ENCODE results near the gene REST. TPM values are rescaled to one million over a fixed set of nuclear protein-coding genes. Genes with fewer than 3 reads are reported as not detected.

Gene REST
- polyA plus RNA-seq, 1 experiment: 13.2 TPM

DNA sequence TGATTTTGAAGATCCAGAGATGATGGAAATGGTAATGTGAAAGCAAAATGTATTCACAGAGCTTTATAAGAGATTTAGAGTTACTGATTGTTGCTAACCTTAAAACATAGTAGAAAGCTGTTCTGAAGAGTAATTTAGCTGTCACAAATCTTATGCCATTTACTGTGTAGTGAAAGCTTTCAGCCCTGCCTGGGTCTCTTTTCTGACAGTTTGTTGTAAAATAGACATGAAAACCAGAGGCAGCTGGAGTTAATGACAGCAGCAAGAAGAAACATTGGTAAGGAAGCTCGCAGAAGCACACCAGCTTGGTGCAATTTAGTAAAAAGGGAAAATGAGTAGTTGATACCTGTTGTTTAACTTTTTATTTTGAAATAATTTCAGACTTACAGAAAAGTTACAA lies 92.1 kb downstream of the REST start:
- ChIA-PET CTCF (interaction anchor here (0.8 to 1.1 kb wide), 2 partner anchors 21 to 91 kb away, joined by 3 read pairs; partner anchors contain the start of gene POLR2B), POLR2A (no interaction called here)
- peaks cover 17% of the 10 kb centered on the region for H3K36me3 ChIP-seq (ENCODE audit: control insufficient read depth, insufficient read depth, low read length)
- TF ChIP-seq, protein P1, sequence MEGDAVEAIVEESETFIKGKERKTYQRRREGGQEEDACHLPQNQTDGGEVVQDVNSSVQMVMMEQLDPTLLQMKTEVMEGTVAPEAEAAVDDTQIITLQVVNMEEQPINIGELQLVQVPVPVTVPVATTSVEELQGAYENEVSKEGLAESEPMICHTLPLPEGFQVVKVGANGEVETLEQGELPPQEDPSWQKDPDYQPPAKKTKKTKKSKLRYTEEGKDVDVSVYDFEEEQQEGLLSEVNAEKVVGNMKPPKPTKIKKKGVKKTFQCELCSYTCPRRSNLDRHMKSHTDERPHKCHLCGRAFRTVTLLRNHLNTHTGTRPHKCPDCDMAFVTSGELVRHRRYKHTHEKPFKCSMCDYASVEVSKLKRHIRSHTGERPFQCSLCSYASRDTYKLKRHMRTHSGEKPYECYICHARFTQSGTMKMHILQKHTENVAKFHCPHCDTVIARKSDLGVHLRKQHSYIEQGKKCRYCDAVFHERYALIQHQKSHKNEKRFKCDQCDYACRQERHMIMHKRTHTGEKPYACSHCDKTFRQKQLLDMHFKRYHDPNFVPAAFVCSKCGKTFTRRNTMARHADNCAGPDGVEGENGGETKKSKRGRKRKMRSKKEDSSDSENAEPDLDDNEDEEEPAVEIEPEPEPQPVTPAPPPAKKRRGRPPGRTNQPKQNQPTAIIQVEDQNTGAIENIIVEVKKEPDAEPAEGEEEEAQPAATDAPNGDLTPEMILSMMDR (IDR thresholded peaks at IDR 0.05; ENCODE audit: insufficient read depth, low read depth, low read length): no peak
- no peak overlapping the region for H3K4me3 ChIP-seq (ENCODE audit: low read depth, low read length)
- no peak for DNase-seq (ENCODE audit: low read depth)
- H3K27me3 ChIP-seq (ENCODE audit: control insufficient read depth, insufficient read depth, low read length): no peaks in the 10 kb centered on the region

DNA sequence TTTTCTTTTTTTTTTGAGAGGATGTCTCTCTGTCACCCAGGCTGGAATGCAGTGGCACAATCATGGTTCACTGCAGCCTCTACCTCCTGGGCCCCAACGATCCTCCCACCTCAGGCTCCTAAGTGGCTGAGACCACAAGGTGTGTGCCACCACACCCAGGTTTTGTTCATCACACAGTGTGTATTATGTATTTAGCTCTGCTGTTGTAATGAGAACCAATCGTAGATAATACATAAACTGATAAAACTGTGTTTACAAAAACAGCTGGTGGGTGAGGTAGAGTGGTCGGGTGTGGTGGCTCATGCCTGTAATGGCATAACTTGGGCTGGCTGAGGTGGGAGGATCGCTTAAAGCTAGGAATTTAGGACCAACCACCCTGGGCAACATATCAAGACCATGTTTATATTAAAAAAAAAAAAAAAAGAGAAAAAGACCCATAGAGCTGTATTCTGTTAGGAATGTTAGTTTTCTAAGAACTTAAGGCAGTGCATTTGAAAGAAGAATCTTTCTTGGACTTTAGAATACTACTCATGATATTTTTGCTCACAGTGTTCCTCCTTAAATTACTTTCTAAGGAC lies 105.9 kb downstream of the REST start:
- Histone ChIP-seq H3K4me3 (ENCODE audit: low read depth, low read length) (no peak overlapping the region), H3K36me3 (ENCODE audit: control insufficient read depth, insufficient read depth, low read length) (peaks cover 17% of the 10 kb centered on the region), H3K27me3 (ENCODE audit: control insufficient read depth, insufficient read depth, low read length) (no peaks in the 10 kb centered on the region)
- TF ChIP-seq, protein P1 (IDR thresholded peaks at IDR 0.05; ENCODE audit: insufficient read depth, low read depth, low read length): no peak
- ChIA-PET POLR2A (no interaction called here), CTCF (no interaction called here)
- DNase-seq (ENCODE audit: low read depth): no peak

Small RNAs within 50 kb of the gene (small RNA-seq; reads per million reads assigned to genes)
- gene RNU6-998P (ENCODE audit: insufficient read length, low read depth, low replicate concordance): not detected

Other genes starting within 250 kb of the REST start
- not detected in 2 replicates for gene HOPX, start 226.6 kb upstream of the REST start, polyA plus RNA-seq (2011; rRNA removed)
- gene SPINK2, start 86.2 kb upstream of the REST start, polyA plus RNA-seq (2011; rRNA removed): not detected in 2 replicates
- gene NOA1, start 69.7 kb downstream of the REST start, polyA plus RNA-seq (2011; rRNA removed): 15.5 and 15.9 TPM in 2 replicates
- 44.6 and 85.0 TPM in 2 replicates for gene POLR2B, start 71.0 kb downstream of the REST start, polyA plus RNA-seq (2011; rRNA removed)
- gene IGFBP7, start 202.5 kb downstream of the REST start, polyA plus RNA-seq (2011; rRNA removed): 1,691 and 2,028 TPM in 2 replicates